Measurements from ENCODE around the gene PDE1A. TPM values are rescaled to one million over a fixed set of nuclear protein-coding genes. Genes with fewer than 3 reads are reported as not detected.
"Not testable (repeated sequence)": the region's sequence is repeated elsewhere in the genome, so short reads cannot be mapped to it uniquely, and the experiment has no call there.

Gene PDE1A
- total RNA-seq, 2 experiments from 2014 or later, result not detected

DNA sequence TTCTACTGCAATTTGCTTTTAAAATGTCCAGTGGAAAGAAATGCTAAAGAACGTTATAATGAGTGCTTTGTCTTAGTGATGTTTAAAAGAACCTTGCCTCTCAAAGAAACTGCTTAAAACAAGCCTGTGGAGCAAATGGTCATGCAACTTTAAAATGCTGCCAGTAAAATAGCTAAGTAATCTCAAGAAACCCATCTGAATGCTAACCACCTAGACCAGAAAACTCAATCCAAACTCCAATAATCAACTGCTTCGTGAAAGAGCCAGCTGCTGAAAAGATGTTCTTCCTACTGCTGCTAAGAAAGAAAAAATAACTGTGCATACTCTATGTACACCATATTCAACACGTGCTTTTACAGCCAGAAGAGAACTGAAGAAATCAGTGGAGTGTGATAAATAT lies 145.6 kb downstream of the PDE1A start:
- Histone ChIP-seq H2AFZ (ENCODE audit: low read length) (no peak overlapping the region), H3K9me3 (ENCODE audit: low read length) (no peaks in the 10 kb centered on the region), H3K4me2 (ENCODE audit: low read length) (no peak overlapping the region), H3K9me2 (ENCODE audit: insufficient read depth, low read length) (no peaks in the 10 kb centered on the region; the same call in 1 of the 2 replicates), H3K79me2 (ENCODE audit: insufficient read depth, low read depth, low read length) (no peaks in the 10 kb centered on the region), H4K20me1 (ENCODE audit: insufficient read depth, low read length) (no peaks in the 10 kb centered on the region), H3K27ac (ENCODE audit: low read depth, low read length, poor library complexity, severe bottlenecking) (no peak overlapping the region), H3K36me3 (ENCODE audit: insufficient read depth, low read length) (no peaks in the 10 kb centered on the region), H3K4me3 (ENCODE audit: low read depth, low read length, poor library complexity, severe bottlenecking) (no peak overlapping the region), H3K4me1 (ENCODE audit: insufficient read depth, low read length, poor library complexity, severe bottlenecking) (no peaks in the 10 kb centered on the region)
- no peak for DNase-seq (ENCODE audit: low spot score)
- ChIA-PET POLR2A (interaction anchor here (1.2 kb wide), 1 partner anchor 18 kb away, joined by 3 read pairs; no protein-coding TSS in a partner anchor), CTCF (ENCODE audit: unreplicated experiment) (no interaction called here)
- TF ChIP-seq EZH2phosphoT487 (IDR thresholded peaks at IDR 0.05; ENCODE audit: borderline replicate concordance, low read depth, low read length) (no peak), CTCF (conservative IDR thresholded peaks at IDR 0.05; ENCODE audit: low read length) (no peak)
- no TSS peak for BruUV-seq (replicated peaks)
- intact Hi-C loops (cut with micrococcal nuclease; ENCODE audit: unreplicated experiment), result no loop called here

DNA sequence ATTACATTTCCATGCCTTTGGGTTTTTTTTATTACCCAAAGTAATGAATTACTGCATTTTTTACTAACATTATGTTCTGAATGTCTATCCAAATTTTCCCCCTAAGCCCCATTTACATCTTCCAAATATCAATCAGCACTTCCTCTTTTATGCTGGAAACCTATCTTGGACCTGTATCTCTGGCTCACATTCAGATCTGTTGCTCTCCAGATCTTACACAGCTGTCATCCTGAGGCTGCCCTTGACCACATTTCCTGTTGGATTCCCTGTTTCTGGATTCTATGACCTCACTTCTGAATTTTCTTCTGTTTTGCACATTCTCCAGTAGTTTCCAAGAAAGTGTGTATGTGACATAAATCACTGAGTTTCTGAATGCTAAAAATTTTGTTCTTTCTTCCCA lies 146.7 kb downstream of the PDE1A start:
- Histone ChIP-seq H3K4me3 (ENCODE audit: low read depth, low read length, poor library complexity, severe bottlenecking) (no peak overlapping the region), H3K4me2 (ENCODE audit: low read length) (no peak overlapping the region), H3K27ac (ENCODE audit: low read depth, low read length, poor library complexity, severe bottlenecking) (no peak overlapping the region), H3K9me3 (ENCODE audit: low read length) (no peaks in the 10 kb centered on the region), H3K4me1 (ENCODE audit: insufficient read depth, low read length, poor library complexity, severe bottlenecking) (no peaks in the 10 kb centered on the region), H3K36me3 (ENCODE audit: insufficient read depth, low read length) (no peaks in the 10 kb centered on the region), H3K9me2 (ENCODE audit: insufficient read depth, low read length) (no peaks in the 10 kb centered on the region; the same call in 1 of the 2 replicates), H4K20me1 (ENCODE audit: insufficient read depth, low read length) (no peaks in the 10 kb centered on the region), H2AFZ (ENCODE audit: low read length) (no peak overlapping the region), H3K79me2 (ENCODE audit: insufficient read depth, low read depth, low read length) (no peaks in the 10 kb centered on the region)
- ChIA-PET CTCF (ENCODE audit: unreplicated experiment) (no interaction called here), POLR2A (no interaction called here)
- no TSS peak for BruUV-seq (replicated peaks)
- intact Hi-C loops (cut with micrococcal nuclease; ENCODE audit: unreplicated experiment), result no loop called here
- DNase-seq (ENCODE audit: low spot score), result no peak
- no peak for TF ChIP-seq CTCF (conservative IDR thresholded peaks at IDR 0.05; ENCODE audit: low read length)
- no peak for TF ChIP-seq EZH2phosphoT487 (IDR thresholded peaks at IDR 0.05; ENCODE audit: borderline replicate concordance, low read depth, low read length)

DNA sequence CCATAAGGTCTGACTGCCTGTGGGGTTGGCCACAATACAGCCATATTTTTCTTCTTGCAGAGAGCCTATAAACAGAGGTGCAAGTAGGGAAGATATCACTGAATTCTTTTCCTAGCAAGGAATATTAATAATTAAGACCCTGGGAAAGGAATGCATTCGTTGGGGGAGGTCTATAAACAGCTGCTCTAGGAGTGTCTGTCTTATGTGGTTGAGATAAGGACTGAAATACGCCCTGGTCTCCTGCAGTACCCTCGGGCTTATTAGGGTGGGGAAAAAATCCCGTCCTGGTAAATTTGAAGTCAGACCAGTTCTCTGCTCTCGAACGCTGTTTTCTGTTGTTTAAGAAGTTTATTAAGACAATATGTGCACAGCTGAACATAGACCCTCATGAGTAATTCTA lies 150.2 kb downstream of the PDE1A start:
- H3K9me2 ChIP-seq (ENCODE audit: insufficient read depth, low read length); H4K20me1 ChIP-seq (ENCODE audit: insufficient read depth, low read length); POLR2A ChIA-PET; H3K27ac ChIP-seq (ENCODE audit: low read depth, low read length, poor library complexity, severe bottlenecking); H3K36me3 ChIP-seq (ENCODE audit: insufficient read depth, low read length); intact Hi-C loops (cut with micrococcal nuclease; ENCODE audit: unreplicated experiment); H3K9me3 ChIP-seq (ENCODE audit: low read length); CTCF ChIA-PET (ENCODE audit: unreplicated experiment); H2AFZ ChIP-seq (ENCODE audit: low read length); H3K4me3 ChIP-seq (ENCODE audit: low read depth, low read length, poor library complexity, severe bottlenecking); H3K79me2 ChIP-seq (ENCODE audit: insufficient read depth, low read depth, low read length); H3K4me1 ChIP-seq (ENCODE audit: insufficient read depth, low read length, poor library complexity, severe bottlenecking); H3K4me2 ChIP-seq (ENCODE audit: low read length); BruUV-seq (replicated peaks): not testable (repeated sequence)
- DNase-seq (ENCODE audit: low spot score), result peak; percentile 18
